Lung (tissue), 12 donors: ENCODE data around the gene TKFC. TPM values are rescaled to one million over a fixed set of nuclear protein-coding genes. Genes with fewer than 3 reads are reported as not detected.

Experiments used
- ATAC-seq: fragments of 200-7000 bp; cut with Tn5 transposase; one replicate; pipeline ENCODE4 v1.9.1; 2020; ENCODE audit warnings: moderate number of reproducible peaks; ENCODE audit not compliant: insufficient read depth, low FRiP score
- DNase-seq, 3 donors: peaks; one replicate each; pipeline ENCODE4 v3.0.0-alpha.2; 2013 to 2017
- H3K27ac ChIP-seq, 2 donors: one replicate each; pipeline ENCODE4 v1.5.1; 2013; ENCODE audit warnings: mild to moderate bottlenecking in 2 of 2, moderate library complexity in 2 of 2, control low read depth in 1 of 2, inconsistent platforms in 1 of 2, low read depth in 1 of 2, low read length in 1 of 2
- H3K27me3 ChIP-seq, 3 donors: one replicate each; pipeline ENCODE4 v1.5.1; 2013; ENCODE audit warnings: low read length in 2 of 3; ENCODE audit not compliant: control insufficient read depth in 3 of 3, insufficient read depth in 3 of 3
- H3K36me3 ChIP-seq, 4 donors: one replicate each; pipeline ENCODE4 v1.5.1; 2013; ENCODE audit warnings: low read length in 4 of 4, mild to moderate bottlenecking in 1 of 4, moderate library complexity in 1 of 4; ENCODE audit not compliant: control insufficient read depth in 4 of 4, insufficient read depth in 4 of 4
- H3K4me1 ChIP-seq, 5 donors: one replicate each; pipeline ENCODE4 v1.5.1; 2013; ENCODE audit warnings: low read length in 5 of 5, mild to moderate bottlenecking in 2 of 5, moderate library complexity in 1 of 5; ENCODE audit not compliant: control insufficient read depth in 5 of 5, insufficient read depth in 5 of 5
- H3K4me3 ChIP-seq: one replicate; pipeline ENCODE4 v1.5.1; 2013; ENCODE audit warnings: mild to moderate bottlenecking, control low read depth, moderate library complexity
- H3K9ac ChIP-seq, 2 donors: one replicate each; pipeline ENCODE4 v1.5.1; 2013; ENCODE audit warnings: low read length in 2 of 2, control low read depth in 1 of 2; ENCODE audit not compliant: insufficient read depth in 1 of 2
- H3K9me3 ChIP-seq, 4 donors: one replicate each; pipeline ENCODE4 v1.5.1; 2013; ENCODE audit warnings: low read length in 3 of 4, mild to moderate bottlenecking in 1 of 4, moderate library complexity in 1 of 4; ENCODE audit not compliant: control insufficient read depth in 4 of 4, insufficient read depth in 3 of 4
- WGBS, 2 donors: extraction: QIAGEN DNeasy Blood & Tissue Kit; methylation state at CpG; one replicate each; pipeline ENCODE4 v1.1.7; 2013; 5-methylcytosine and 5-hydroxymethylcytosine counted together
- polyA plus RNA-seq, 2 donors: library from polyadenylated mRNA; stranded (reverse); fragments of 200-250 nt; gene quantifications; one replicate each; pipeline ENCODE4 v1.2.1, GENCODE V29; 2013
- total RNA-seq, 2 donors: library from RNA; depleted of rRNA in 1 of 2; stranded (reverse); fragments of >200 nt in 1 of 2; gene quantifications; one replicate each; pipeline ENCODE4 v1.2.1, GENCODE V29; 2014 to 2021
- TF ChIP-seq, protein P1 (sequence below): IDR thresholded peaks from 2 replicates; pipeline ENCODE4 v1.5.1; 2012; ENCODE audit warnings: mild to moderate bottlenecking; ENCODE audit errors: control extremely low read depth, extremely low read depth
- donor health status: control.
- donor health status: control.
- donor health status: Bipolar disorder and iron deficiency.
- donor health status: healthy.
- donor health status: DM: yes; HTN: yes; CAD: no.

The TKFC gene
- total and polyA plus RNA-seq, 4 donors, result 35.0 to 69.2 (median 39.8) TPM

DNA sequence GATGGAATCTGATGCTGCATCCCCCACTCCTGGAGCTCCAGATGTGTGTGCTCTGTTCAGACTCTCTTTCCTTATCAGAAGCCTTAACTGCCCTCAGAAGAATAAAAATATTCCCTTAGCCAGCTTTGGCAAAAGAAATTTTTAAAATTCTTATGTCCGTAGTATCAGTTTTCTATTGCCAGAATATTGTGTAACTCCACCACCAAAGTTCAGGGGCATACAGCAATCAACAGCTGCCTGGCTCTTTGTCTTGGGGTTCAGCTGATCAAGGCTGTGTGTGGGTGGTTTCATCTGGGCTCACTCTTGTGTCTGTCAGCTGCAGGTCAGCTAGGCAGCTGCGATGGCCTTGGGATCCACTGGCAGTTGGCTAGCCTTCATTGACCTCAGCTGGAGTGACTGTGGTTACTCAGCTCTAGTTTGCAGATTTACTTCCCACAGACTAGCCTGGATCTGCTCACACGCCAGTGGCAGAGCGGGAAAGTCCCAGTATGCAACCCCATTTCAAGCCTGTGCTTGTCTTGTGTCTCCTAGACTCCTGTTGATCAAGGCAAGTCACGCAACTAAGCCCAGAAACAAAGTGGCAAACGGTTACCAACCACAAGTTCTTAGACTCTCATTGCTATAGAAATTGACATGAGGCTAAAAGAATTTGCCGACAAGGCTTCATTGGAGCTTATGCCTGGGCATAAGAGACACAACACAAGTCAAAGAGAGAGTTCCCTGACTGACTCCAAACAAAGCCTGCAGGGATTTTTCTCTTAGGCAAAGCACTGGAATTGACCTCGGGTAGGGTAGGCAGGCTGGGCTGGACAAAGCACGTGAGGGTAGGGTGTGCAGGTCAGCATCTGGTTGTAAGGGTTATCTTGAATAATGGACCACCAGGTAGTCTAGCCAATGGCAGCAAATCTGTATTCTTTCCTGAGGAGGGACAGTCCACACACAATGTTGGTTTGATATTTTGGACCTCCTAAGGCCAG lies 36.6 kb downstream of the TKFC start:
- Histone ChIP-seq H3K27me3 (no peaks in the 10 kb centered on the region), H3K4me1 (peaks cover 0 to 18% (median 0%) of the 10 kb centered on the region in 5 donors), H3K9ac (no peak overlapping the region), H3K4me3 (no peak overlapping the region), H3K27ac (peak overlapping the region in 1 of 2 donors; percentile 76), H3K9me3 (peaks cover 0 to 2% (median 0%) of the 10 kb centered on the region in 4 donors), H3K36me3 (peaks cover 13 to 38% (median 32%) of the 10 kb centered on the region in 4 donors)
- 82 to 89% methylated on average over 9 of the region's 9 CpGs for WGBS, 2 donors
- DNase-seq (peak in 2 of 3 donors; percentile 36 to 47), ATAC-seq (peak; percentile 85)
- TF ChIP-seq, protein P1, sequence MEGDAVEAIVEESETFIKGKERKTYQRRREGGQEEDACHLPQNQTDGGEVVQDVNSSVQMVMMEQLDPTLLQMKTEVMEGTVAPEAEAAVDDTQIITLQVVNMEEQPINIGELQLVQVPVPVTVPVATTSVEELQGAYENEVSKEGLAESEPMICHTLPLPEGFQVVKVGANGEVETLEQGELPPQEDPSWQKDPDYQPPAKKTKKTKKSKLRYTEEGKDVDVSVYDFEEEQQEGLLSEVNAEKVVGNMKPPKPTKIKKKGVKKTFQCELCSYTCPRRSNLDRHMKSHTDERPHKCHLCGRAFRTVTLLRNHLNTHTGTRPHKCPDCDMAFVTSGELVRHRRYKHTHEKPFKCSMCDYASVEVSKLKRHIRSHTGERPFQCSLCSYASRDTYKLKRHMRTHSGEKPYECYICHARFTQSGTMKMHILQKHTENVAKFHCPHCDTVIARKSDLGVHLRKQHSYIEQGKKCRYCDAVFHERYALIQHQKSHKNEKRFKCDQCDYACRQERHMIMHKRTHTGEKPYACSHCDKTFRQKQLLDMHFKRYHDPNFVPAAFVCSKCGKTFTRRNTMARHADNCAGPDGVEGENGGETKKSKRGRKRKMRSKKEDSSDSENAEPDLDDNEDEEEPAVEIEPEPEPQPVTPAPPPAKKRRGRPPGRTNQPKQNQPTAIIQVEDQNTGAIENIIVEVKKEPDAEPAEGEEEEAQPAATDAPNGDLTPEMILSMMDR, result no peak

DNA sequence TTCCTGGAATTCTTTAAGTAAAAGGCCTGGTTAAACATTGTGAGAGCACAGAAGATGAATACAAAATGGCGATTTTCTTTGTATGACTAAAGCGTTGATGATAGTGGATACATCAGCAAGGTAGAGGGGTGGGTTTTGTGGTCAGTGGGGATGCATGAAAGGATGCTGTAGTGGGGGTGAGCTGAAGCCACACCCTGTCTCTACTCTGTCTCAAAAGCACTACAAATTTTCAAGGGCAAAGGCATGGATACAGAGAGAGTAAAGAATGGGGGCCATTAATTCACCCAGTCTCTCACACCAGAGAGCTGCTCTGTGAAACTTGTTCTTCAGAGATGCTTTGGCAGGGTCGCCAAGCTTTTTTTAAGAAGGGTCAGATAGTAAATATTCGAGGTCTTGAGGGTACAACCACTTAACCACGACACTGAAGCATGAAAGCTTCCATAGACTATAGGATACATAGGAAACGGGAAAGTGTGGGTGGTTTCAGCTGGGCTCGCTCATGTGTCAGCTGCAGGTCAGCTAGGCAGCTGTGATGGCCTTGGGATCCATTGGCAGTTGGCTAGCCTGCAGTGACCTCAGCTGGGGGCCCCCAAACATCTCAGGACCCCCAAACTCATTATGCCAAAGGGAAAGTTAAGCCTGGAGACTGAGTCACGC lies 37.4 kb downstream of the TKFC start:
- H3K36me3 ChIP-seq, result peaks cover 13 to 41% (median 30%) of the 10 kb centered on the region in 4 donors
- no peak for DNase-seq
- H3K9me3 ChIP-seq, result peaks cover 0 to 2% (median 0%) of the 10 kb centered on the region in 4 donors
- WGBS, 2 donors, result 88 to 90% methylated on average over 8 of the region's 8 CpGs
- no peak overlapping the region for H3K9ac ChIP-seq
- ATAC-seq, result no peak
- H3K27ac ChIP-seq, result peak overlapping the region in 1 of 2 donors; percentile 76
- H3K4me1 ChIP-seq, result peaks cover 0 to 18% (median 0%) of the 10 kb centered on the region in 5 donors
- TF ChIP-seq, protein P1, result no peak
- no peak overlapping the region for H3K4me3 ChIP-seq
- H3K27me3 ChIP-seq, result no peaks in the 10 kb centered on the region

DNA sequence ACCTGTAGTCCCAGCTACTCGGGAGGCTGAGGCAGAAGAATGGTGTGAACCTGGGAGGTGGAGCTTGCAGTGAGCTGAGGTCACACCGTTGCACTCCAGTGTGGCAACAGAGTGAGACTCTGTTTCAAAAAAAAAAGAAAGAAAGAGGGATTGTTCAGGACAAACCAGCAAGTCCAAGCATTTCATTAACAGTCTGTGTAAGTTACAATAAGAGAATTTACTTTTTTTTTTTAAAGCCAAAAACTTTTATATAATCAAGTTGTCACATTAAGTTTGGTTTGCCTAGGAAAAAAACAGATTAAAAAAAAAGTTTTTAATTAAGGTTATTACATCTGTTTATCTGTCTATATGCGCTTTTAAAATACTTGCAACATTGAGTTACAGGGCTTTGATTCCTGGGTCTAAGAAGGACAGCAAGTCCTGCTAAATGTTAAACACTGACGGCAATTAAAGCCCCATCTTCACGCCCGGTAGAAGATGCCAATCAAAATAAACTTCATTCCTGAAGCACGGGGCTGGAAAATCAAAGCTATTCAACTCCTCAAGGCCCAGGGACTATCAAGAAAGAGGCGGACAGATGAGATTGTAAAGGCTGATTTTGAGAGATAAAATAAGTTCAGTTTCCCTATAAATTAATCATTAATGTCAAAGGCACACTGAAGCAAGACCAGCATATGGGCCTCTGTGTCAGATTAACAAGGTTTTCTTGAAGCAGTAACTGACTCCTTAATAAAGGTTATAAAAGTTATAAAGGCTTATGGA lies 39.8 kb downstream of the TKFC start:
- Histone ChIP-seq H3K9ac (no peak overlapping the region), H3K36me3 (peaks cover 0 to 22% (median 10%) of the 10 kb centered on the region in 4 donors), H3K9me3 (peaks cover 0 to 2% (median 0%) of the 10 kb centered on the region in 4 donors), H3K4me1 (peaks cover 0 to 18% (median 0%) of the 10 kb centered on the region in 5 donors), H3K27me3 (no peaks in the 10 kb centered on the region), H3K27ac (no peak overlapping the region), H3K4me3 (no peak overlapping the region)
- ATAC-seq (no peak), DNase-seq (no peak)
- WGBS, 2 donors, result 92 to 96% methylated on average over 8 of the region's 8 CpGs
- TF ChIP-seq, protein P1, result no peak
